ENCODE data around the gene FHL2.

DNA sequence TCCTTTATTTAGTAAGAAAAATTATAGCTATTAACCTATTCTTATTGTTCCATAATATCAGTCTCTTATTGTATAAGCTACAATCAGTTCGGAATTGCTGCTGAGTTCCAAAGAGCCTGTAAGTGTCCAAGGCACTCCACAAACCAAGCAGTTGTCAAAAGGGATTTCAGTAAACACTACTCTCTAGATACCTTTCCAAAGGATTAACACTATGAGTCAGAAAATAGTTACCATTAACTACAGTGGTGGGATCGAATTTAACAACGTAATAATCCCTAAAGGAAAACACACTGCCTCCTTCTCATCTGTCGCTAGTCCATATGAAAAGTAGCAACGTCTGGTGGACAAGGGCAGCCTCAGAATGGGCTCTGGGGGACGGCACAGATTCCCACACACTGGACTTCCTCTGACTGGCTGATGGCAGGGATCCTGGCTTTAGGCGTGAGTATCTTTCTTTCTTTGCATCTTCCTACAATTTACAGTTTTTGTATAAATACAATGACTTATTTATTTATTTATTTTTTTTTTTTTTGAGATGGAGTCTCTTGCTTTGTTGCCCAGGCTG, 78.1 kb downstream of the FHL2 start:
- TF ChIP-seq, protein P1, sequence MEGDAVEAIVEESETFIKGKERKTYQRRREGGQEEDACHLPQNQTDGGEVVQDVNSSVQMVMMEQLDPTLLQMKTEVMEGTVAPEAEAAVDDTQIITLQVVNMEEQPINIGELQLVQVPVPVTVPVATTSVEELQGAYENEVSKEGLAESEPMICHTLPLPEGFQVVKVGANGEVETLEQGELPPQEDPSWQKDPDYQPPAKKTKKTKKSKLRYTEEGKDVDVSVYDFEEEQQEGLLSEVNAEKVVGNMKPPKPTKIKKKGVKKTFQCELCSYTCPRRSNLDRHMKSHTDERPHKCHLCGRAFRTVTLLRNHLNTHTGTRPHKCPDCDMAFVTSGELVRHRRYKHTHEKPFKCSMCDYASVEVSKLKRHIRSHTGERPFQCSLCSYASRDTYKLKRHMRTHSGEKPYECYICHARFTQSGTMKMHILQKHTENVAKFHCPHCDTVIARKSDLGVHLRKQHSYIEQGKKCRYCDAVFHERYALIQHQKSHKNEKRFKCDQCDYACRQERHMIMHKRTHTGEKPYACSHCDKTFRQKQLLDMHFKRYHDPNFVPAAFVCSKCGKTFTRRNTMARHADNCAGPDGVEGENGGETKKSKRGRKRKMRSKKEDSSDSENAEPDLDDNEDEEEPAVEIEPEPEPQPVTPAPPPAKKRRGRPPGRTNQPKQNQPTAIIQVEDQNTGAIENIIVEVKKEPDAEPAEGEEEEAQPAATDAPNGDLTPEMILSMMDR (IDR thresholded peaks at IDR 0.05; ENCODE audit: low read length), result no peak
- no peak for TF ChIP-seq EZH2 (optimal IDR thresholded peaks at IDR 0.05; ENCODE audit: low read depth, low read length)
- TF ChIP-seq EZH2phosphoT487 (IDR thresholded peaks at IDR 0.05; ENCODE audit: low read length), result no peak

Measured in MM.1S (cell line).